GM19395 (cell line): Measurements from ENCODE around the gene C15orf62.

ENCODE experiments used
- ATAC-seq: cut with Tn5 transposase; IDR thresholded peaks from one replicate; pipeline ENCODE4 v1.9.1; 2021; ENCODE audit warnings: mild to moderate bottlenecking, moderate library complexity; ENCODE audit not compliant: unreplicated experiment

Gene C15orf62

DNA sequence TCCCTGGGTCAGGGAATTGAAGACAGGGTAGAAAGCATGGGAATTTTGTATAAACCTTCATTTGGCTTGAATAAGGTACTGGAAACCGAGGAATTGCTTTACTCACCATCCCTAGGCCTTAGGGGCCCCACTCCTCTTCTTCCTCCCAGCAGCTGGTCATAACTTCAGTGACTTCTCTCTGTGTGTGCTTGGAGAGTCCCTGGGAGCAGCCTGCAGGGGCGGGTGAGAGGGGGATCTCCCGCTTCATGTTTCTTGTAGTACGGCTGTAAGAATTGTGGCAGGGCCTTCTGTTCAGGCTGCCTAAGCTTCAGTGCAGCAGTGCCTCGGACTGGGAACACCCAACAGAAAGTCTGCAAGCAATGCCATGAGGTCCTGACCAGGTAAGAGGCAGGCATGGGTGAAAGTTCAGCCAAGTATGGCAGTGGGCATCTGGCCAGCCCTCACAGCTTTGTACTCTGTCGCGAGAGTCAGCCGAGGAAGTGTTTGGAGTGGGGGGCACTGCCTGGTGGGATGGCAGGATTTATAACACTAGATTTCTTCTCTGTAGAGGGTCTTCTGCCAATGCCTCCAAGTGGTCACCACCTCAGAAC lies 39.2 kb downstream of the C15orf62 start:
- ATAC-seq = no peak

DNA sequence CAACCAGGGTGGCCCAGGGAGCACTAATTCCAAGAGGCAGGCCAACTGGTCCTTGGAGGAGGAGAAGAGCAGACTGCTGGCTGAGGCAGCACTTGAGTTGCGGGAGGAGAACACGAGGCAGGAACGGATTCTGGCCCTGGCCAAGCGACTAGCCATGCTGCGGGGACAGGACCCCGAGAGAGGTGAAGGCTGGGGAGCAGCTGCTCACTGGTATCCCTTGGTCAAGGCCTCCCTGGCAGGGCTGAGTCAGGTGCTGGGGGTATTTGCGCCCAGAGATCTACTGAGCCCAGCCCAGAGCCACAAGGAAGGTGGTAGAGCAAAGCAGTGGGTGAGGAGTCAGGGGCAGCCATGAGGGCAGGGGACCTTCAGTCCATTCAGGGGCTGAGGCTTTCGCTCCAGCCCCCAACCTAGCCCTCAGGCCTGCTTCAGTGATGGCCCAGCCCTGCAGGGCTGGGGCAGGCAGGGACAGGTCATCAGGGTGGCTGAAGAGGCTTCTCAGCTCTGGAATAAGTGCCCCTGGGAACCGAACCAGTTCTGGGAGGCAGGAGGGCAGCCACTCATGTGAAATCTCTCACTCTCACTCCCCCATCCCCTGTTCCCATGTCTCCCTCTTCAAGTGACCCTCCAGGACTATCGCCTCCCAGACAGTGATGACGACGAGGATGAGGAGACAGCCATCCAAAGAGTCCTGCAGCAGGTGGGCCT lies 43.1 kb downstream of the C15orf62 start:
- no peak for ATAC-seq

DNA sequence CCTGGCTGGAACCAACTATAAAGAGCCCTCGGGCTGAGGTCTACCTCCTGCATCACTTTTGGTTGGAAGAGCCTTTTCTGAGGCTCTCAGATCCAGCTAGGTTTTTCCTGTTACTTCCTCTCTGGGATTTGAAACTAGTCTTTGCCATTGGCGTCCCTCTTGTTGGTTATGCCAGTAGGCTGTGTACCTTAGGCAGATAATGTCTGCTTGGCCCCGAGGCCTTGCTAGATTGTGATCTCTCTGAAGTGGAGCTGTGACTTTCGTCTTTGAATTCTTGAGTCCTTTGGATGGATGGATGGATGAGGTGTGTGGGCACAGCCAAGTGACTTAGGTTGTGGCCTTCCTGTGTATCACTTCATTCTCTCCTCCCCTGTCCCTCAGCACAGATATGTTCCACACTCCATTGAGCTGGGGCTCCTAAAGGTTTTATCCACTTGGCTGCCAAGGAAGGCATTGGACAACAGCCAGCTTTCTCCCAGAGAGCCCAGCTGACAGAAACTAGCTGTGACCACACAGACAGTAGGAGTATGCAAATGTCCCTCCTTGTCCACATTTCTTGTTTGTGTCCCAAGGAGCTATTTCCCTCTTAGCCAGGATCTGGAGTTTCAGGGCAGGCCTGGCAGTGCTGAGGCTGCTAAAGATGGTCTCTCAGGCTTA lies 45.4 kb downstream of the C15orf62 start:
- ATAC-seq = no peak

DNA sequence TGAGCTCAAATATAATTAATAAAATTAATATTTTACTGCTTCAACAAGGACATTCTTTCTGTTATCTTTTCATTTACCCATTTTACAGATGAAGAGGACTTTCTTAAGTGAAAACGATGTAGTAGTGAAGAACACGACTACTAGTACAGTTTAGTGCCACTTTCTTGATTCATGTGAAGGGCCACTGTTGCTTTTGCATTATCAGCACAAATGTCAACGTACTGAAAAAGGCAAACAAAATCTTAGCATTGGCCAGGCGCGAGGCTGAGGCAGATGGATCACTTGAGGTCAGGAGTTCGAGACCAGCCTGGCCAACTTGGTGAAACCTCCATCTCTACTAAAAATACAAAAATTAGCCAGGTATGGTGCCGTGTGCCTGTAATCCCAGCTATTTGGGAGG lies 49.3 kb downstream of the C15orf62 start:
- ATAC-seq = no peak

DNA sequence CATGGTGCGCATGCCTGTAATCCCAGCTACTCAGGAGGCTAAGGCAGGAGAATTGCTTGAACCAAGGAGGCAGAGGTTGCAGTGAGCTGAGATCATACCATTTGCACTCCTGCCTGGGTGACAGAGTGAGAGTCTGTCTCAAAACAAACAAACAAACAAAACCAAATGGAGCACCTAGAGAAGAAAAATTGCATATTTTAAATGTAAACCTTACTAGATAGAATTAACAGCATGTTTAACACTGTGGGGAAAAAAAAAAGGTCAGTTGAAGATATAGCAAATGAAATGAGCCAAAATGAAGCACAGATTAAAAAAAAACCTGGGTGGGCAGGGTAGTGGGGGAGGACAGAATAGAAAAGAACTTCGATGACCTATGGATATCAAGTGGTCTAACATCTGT lies 51.4 kb downstream of the C15orf62 start:
- ATAC-seq = no peak
